Mononuclear cell (primary cell): ENCODE measurements around the gene PSENEN. TPM values are rescaled to one million over a fixed set of nuclear protein-coding genes. Genes with fewer than 3 reads are reported as not detected.
A peak's percentile ranks its signal among the peaks of the same experiment; 100 is the strongest.

Source experiments
- H3K27me3 ChIP-seq: 2 replicates; pipeline ENCODE4 v1.6.0; 2011; ENCODE audit warnings: low read length, control low read depth; ENCODE audit not compliant: insufficient read depth
- H3K4me1 ChIP-seq: 2 replicates; pipeline ENCODE4 v1.5.1; 2011; ENCODE audit warnings: mild to moderate bottlenecking, low read length, control low read depth; ENCODE audit not compliant: insufficient read depth
- H3K4me3 ChIP-seq: 2 replicates; pipeline ENCODE4 v1.5.1; 2011; ENCODE audit warnings: mild to moderate bottlenecking, low read length, moderate library complexity
- H3K9me3 ChIP-seq: 2 replicates; pipeline ENCODE4 v1.5.1; 2011; ENCODE audit warnings: low read depth, mild to moderate bottlenecking, control low read depth, low read length
- total RNA-seq: library from RNA; depleted of rRNA; stranded (reverse); fragments of >200 nt; gene quantifications from one replicate; pipeline ENCODE4 v1.2.3, GENCODE V29; 2012

Gene PSENEN
- total RNA-seq, 1 donor, result 8.0 TPM

GRCh38 chr19:35750167-35750566, 4.7 kb downstream of the PSENEN start:
- peaks cover 29% of the 10 kb centered on the region for H3K4me1 ChIP-seq
- no peak overlapping the region for H3K4me3 ChIP-seq
- no peaks in the 10 kb centered on the region for H3K27me3 ChIP-seq
- H3K9me3 ChIP-seq, result no peaks in the 10 kb centered on the region

- no peak overlapping the region for H3K4me3 ChIP-seq
- H3K9me3 ChIP-seq, result no peaks in the 10 kb centered on the region
- peaks cover 34% of the 10 kb centered on the region for H3K4me1 ChIP-seq
- H3K27me3 ChIP-seq, result peaks cover 9% of the 10 kb centered on the region
Observed at GRCh38 chr19:35751839-35752745, 6.6 kb downstream of the PSENEN start.

- H3K4me3 ChIP-seq, result no peak overlapping the region
- H3K9me3 ChIP-seq, result no peaks in the 10 kb centered on the region
- peaks cover 36% of the 10 kb centered on the region for H3K4me1 ChIP-seq
- H3K27me3 ChIP-seq, result peaks cover 9% of the 10 kb centered on the region
Observed at GRCh38 chr19:35752746-35753350, 7.4 kb downstream of the PSENEN start.

GRCh38 chr19:35753634-35754369, 8.4 kb downstream of the PSENEN start:
- H3K4me3 ChIP-seq, result no peak overlapping the region
- H3K27me3 ChIP-seq, result peaks cover 9% of the 10 kb centered on the region
- no peaks in the 10 kb centered on the region for H3K9me3 ChIP-seq
- H3K4me1 ChIP-seq, result peaks cover 36% of the 10 kb centered on the region

GRCh38 chr19:35754370-35755130, 9.1 kb downstream of the PSENEN start:
- Histone ChIP-seq H3K9me3 (no peaks in the 10 kb centered on the region), H3K4me1 (peaks cover 34% of the 10 kb centered on the region), H3K27me3 (peaks cover 9% of the 10 kb centered on the region), H3K4me3 (no peak overlapping the region)

- H3K4me3 ChIP-seq, result no peak overlapping the region
- H3K9me3 ChIP-seq, result no peaks in the 10 kb centered on the region
- H3K27me3 ChIP-seq, result peaks cover 9% of the 10 kb centered on the region
- H3K4me1 ChIP-seq, result peaks cover 34% of the 10 kb centered on the region
Observed at GRCh38 chr19:35755131-35755549, 9.7 kb downstream of the PSENEN start.

- H3K9me3 ChIP-seq, result no peaks in the 10 kb centered on the region
- H3K27me3 ChIP-seq, result peaks cover 9% of the 10 kb centered on the region
- H3K4me1 ChIP-seq, result peaks cover 34% of the 10 kb centered on the region
- H3K4me3 ChIP-seq, result no peak overlapping the region
Observed at GRCh38 chr19:35755550-35756376, 10.3 kb downstream of the PSENEN start.

GRCh38 chr19:35756377-35757230, 11.2 kb downstream of the PSENEN start, which contains the start of gene HSPB6:
Gene HSPB6 (minus strand): TSS chr19:35757029. CDS start chr19:35757008, 21 bp downstream.
- Histone ChIP-seq H3K4me3 (peak within 1 kb of the TSS; percentile 93), H3K27me3 (peaks cover 9% of the 10 kb centered on the region), H3K9me3 (no peaks in the 10 kb centered on the region), H3K4me1 (peaks cover 34% of the 10 kb centered on the region)

- peaks cover 9% of the 10 kb centered on the region for H3K27me3 ChIP-seq
- H3K4me1 ChIP-seq, result peaks cover 34% of the 10 kb centered on the region
- peak overlapping the region; percentile 93 for H3K4me3 ChIP-seq
- no peaks in the 10 kb centered on the region for H3K9me3 ChIP-seq
Observed at GRCh38 chr19:35757231-35757748, 11.8 kb downstream of the PSENEN start.

GRCh38 chr19:35757749-35758608, 12.5 kb downstream of the PSENEN start, which contains the start of gene PROSER3:
Gene PROSER3 (plus strand): TSS chr19:35758176. CDS start chr19:35758216, 40 bp downstream.
- Histone ChIP-seq H3K9me3 (no peaks in the 10 kb centered on the region), H3K4me3 (peak within 1 kb of the TSS; percentile 93), H3K27me3 (peaks cover 9% of the 10 kb centered on the region), H3K4me1 (peaks cover 34% of the 10 kb centered on the region)

- Histone ChIP-seq H3K27me3 (peaks cover 9% of the 10 kb centered on the region), H3K9me3 (no peaks in the 10 kb centered on the region), H3K4me1 (peaks cover 34% of the 10 kb centered on the region), H3K4me3 (no peak overlapping the region)
Observed at GRCh38 chr19:35759697-35760096, 14.2 kb downstream of the PSENEN start.

GRCh38 chr19:35760711-35761349, 15.4 kb downstream of the PSENEN start:
- H3K9me3 ChIP-seq, result no peaks in the 10 kb centered on the region
- peaks cover 9% of the 10 kb centered on the region for H3K27me3 ChIP-seq
- peaks cover 26% of the 10 kb centered on the region for H3K4me1 ChIP-seq
- no peak overlapping the region for H3K4me3 ChIP-seq
